GM20000 (cell line): ENCODE measurements around the gene USP43.

Experiments
- DNase-seq: peaks from one replicate; pipeline ENCODE4 v3.0.0; 2012; ENCODE audit warnings: low spot score
- TF ChIP-seq, protein P1 (sequence below): IDR thresholded peaks from 2 replicates; pipeline ENCODE4 v1.5.1; 2012; ENCODE audit warnings: mild to moderate bottlenecking, control low read depth; ENCODE audit errors: extremely low read depth, missing control alignments

USP43 gene

GRCh38 chr17:9767432-9767991 is 122.2 kb downstream of the USP43 start:
- TF ChIP-seq, protein P1, sequence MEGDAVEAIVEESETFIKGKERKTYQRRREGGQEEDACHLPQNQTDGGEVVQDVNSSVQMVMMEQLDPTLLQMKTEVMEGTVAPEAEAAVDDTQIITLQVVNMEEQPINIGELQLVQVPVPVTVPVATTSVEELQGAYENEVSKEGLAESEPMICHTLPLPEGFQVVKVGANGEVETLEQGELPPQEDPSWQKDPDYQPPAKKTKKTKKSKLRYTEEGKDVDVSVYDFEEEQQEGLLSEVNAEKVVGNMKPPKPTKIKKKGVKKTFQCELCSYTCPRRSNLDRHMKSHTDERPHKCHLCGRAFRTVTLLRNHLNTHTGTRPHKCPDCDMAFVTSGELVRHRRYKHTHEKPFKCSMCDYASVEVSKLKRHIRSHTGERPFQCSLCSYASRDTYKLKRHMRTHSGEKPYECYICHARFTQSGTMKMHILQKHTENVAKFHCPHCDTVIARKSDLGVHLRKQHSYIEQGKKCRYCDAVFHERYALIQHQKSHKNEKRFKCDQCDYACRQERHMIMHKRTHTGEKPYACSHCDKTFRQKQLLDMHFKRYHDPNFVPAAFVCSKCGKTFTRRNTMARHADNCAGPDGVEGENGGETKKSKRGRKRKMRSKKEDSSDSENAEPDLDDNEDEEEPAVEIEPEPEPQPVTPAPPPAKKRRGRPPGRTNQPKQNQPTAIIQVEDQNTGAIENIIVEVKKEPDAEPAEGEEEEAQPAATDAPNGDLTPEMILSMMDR = no peak
- no peak for DNase-seq

GRCh38 chr17:9768381-9768934 is 123.1 kb downstream of the USP43 start:
- peak; percentile 64 for DNase-seq
- TF ChIP-seq, protein P1 = no peak

DNA sequence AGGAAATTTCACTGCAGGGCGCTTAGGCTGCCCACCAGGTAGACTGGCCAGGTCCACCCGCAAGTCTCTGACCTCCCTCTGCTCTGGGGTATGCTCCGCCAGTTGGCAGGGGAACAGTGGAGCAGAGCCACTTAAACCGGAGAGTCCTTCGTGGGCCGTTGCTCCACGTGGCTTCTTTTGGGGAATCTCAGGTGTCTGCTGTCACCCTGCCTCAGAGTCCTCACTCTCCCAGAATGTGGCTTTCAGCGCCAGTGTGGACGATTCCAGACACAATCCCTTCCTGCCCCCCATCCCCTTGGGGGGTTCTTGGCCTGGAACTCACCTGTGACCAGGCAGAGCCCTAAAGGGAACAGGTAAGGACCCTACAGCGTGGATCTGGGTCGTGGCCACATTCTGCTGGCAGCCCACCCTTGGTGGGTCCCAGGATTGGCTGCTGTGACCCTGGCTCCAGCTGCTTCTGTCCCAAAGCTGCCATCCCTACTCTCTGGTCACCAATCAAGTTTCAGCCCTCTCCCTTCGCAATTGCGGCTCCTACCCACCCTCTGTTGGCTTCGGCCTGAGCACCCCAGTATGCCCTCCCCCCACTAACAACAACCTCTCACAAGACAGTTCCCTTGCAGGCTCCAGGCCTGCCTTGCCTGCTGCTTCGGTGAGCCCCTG is 123.8 kb downstream of the USP43 start:
- DNase-seq = no peak
- TF ChIP-seq, protein P1 = no peak

DNA sequence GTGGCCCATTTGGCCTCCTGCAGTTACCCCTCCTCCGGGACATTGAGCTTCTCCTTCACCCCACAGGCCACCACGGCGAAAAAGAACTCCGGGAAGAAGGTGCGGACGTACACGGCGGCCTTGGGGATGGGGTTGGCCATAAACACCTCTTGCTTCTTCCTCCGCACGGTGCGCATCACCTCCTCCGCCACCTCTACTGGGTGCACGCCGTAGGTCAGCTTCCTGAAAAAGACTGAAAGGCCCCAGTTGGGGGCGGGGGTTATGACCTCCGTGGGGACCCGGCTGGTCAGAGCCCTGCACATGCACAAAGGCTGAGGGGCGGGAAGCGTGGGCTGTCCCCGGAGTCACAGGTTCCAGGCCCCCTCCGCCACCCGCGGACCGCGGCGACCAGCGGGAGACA is 126.1 kb downstream of the USP43 start:
- DNase-seq = no peak
- TF ChIP-seq, protein P1 = no peak

GRCh38 chr17:9772658-9773057 is 127.3 kb downstream of the USP43 start:
- no peak for DNase-seq
- TF ChIP-seq, protein P1 = no peak

DNA sequence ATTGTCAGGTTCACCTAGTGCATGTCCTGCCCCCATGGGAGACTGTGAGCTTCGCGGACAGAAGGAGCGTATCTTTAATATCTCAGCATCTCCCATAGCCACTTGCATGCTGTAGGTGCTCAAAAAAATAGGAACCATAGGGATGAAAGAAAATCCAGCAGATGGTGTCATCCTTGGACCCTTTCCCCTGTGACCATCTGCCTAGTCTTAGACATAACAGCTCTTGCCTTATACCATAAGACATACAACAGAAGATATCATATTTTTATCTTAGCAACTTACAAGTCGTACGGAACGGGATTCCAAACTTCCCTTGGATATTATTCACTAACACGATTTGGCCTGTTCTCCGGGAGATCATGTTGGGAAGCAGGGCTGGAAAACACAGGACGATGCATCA is 131.6 kb downstream of the USP43 start:
- no peak for DNase-seq
- TF ChIP-seq, protein P1 = no peak
